ENCODE data around the gene WASHC2C.
"Not testable (repeated sequence)": the region's sequence is repeated elsewhere in the genome, so short reads cannot be mapped to it uniquely, and the experiment has no call there.

DNA sequence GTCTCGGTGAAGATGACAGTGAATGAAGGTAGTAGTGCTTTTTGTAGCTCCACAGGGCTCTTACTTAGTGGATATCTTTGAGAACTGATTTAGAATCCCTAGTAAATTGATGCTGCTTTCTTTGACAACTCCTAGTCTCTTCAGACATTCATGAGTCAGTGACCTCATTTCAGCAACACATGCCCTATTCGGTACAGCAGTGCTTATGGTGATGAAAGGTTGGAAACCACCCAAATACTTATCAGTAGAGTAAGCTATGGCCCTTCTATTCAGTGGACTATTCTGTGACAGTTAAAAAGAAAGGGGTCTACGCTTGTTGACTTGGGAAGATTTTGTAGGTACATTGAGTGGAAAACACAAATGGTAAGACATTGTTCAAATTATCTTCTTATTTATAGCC, 29.0 kb downstream of the WASHC2C start:
- TF ChIP-seq CTCF, POLR2A (IDR thresholded peaks at IDR 0.05): not testable (repeated sequence)
